H1 (cell line): Measurements from ENCODE around the gene HBB. TPM values are rescaled to one million over a fixed set of nuclear protein-coding genes. Genes with fewer than 3 reads are reported as not detected.

Experiments used
- CTCF ChIA-PET: fragments of 300-600 bp; sonication (Branson Sonifier 250); formaldehyde crosslinking; loops from one replicate; lab custom pipeline; 2021; ENCODE audit not compliant: partially characterized antibody; lab: Charles Lee
- POLR2A ChIA-PET: fragments of 300-600 bp; sonication (Branson Sonifier 250); formaldehyde crosslinking; loops from one replicate; lab custom pipeline; 2021; ENCODE audit warnings: inconsistent platforms; ENCODE audit not compliant: partially characterized antibody; lab: Charles Lee
- DNase-seq, 2 experiments: peaks; one replicate each; pipeline versions ENCODE4 v3.0.0 to v3.0.0-alpha.2; 2010 to 2022; ENCODE audit warnings: low spot score in 2 of 2, low read depth in 1 of 2, mixed read lengths in 1 of 2
- FAIRE-seq: peaks from 2 replicates; lab custom pipeline; 2011; peaks lifted over from hg19 to GRCh38; lab: Jason Lieb, UNC
- H2AFZ ChIP-seq: 2 replicates; pipeline ENCODE4 v1.8.1; 2012; ENCODE audit warnings: low read length, inconsistent platforms
- H2AK5ac ChIP-seq: 2 replicates; pipeline ENCODE4 v1.6.1; 2013; ENCODE audit warnings: low read depth, low read length
- H2BK120ac ChIP-seq: replicated peaks from 2 replicates; pipeline ENCODE3; 2013; ENCODE audit warnings: low read depth, low read length, inconsistent platforms
- H2BK12ac ChIP-seq: 2 replicates; pipeline ENCODE4 v1.6.1; 2013; ENCODE audit warnings: low read depth, low read length
- H2BK15ac ChIP-seq: 2 replicates; pipeline ENCODE4 v1.6.1; 2013; ENCODE audit warnings: low read length
- H2BK20ac ChIP-seq: 2 replicates; pipeline ENCODE4 v1.6.1; 2013; ENCODE audit warnings: low read length
- H2BK5ac ChIP-seq: 2 replicates; pipeline ENCODE4 v1.6.1; 2013; ENCODE audit warnings: low read depth, low read length
- H3K14ac ChIP-seq: 2 replicates; pipeline ENCODE4 v1.6.1; 2013; ENCODE audit warnings: inconsistent platforms; ENCODE audit not compliant: insufficient read length
- H3K18ac ChIP-seq: 2 replicates; pipeline ENCODE4 v1.6.1; 2013; ENCODE audit warnings: low read length; ENCODE audit errors: extremely low read depth
- H3K23ac ChIP-seq: 2 replicates; pipeline ENCODE4 v1.6.1; 2013; ENCODE audit warnings: inconsistent platforms; ENCODE audit not compliant: insufficient read length
- H3K23me2 ChIP-seq: 2 replicates; pipeline ENCODE4 v1.6.1; 2013; ENCODE audit warnings: low read depth, low read length
- H3K27ac ChIP-seq: 2 replicates; pipeline ENCODE4 v1.6.1; 2011; ENCODE audit warnings: low read depth, low read length, inconsistent platforms
- H3K27me3 ChIP-seq, 4 experiments: replicated peaks in 1 of 4; 1 replicate in 1 of 4; 2 replicates in 3 of 4; pipeline versions ENCODE4 v1.6.1 to v1.8.1; 2011 to 2013; ENCODE audit warnings: low read length in 3 of 4, mild to moderate bottlenecking in 3 of 4, inconsistent platforms in 2 of 4, mixed read lengths in 2 of 4, moderate library complexity in 1 of 4; ENCODE audit not compliant: control insufficient read depth in 3 of 4, insufficient read depth in 3 of 4; ENCODE audit errors: extremely low read depth in 1 of 4
- H3K36me3 ChIP-seq, 4 experiments: 2 replicates each; pipeline versions ENCODE4 v1.6.1 to v1.8.1; 2011 to 2013; ENCODE audit warnings: mild to moderate bottlenecking in 4 of 4, low read length in 3 of 4, moderate library complexity in 2 of 4, control low read depth in 1 of 4, inconsistent platforms in 1 of 4; ENCODE audit not compliant: insufficient read depth in 4 of 4, control insufficient read depth in 2 of 4
- H3K4ac ChIP-seq: replicated peaks from 2 replicates; pipeline ENCODE3; 2013; ENCODE audit warnings: low read length, low read depth, mixed read lengths, inconsistent platforms; ENCODE audit not compliant: insufficient read length
- H3K4me1 ChIP-seq, 4 experiments: replicated peaks in 1 of 4; 1 replicate in 1 of 4; 2 replicates in 3 of 4; pipeline versions ENCODE4 v1.6.1 to v1.8.1; 2011 to 2013; ENCODE audit warnings: low read length in 3 of 4, inconsistent platforms in 2 of 4, mixed read lengths in 1 of 4; ENCODE audit not compliant: insufficient read depth in 4 of 4, control insufficient read depth in 3 of 4
- H3K4me2 ChIP-seq, 2 experiments: 2 replicates each; pipeline versions ENCODE4 v1.6.1 to v1.8.1; 2011 to 2013; ENCODE audit warnings: low read depth in 2 of 2, low read length in 2 of 2, control low read depth in 1 of 2, inconsistent platforms in 1 of 2, mild to moderate bottlenecking in 1 of 2; ENCODE audit not compliant: insufficient read depth in 1 of 2
- H3K4me3 ChIP-seq, 4 experiments: fragments of 200-600, 300-600 bp in 1 of 4; sonication (generic), shearing (Covaris generic), sonication (Bioruptor Twin) in 1 of 4; 2 replicates each; pipeline versions ENCODE4 v1.5.1 to v1.8.1; 2011 to 2016; ENCODE audit warnings: low read length in 4 of 4, low read depth in 3 of 4, control low read depth in 2 of 4, inconsistent platforms in 2 of 4, mild to moderate bottlenecking in 2 of 4, mixed read lengths in 1 of 4, moderate library complexity in 1 of 4; ENCODE audit not compliant: insufficient read depth in 2 of 4; ENCODE audit errors: extremely low read depth in 1 of 4
- H3K56ac ChIP-seq: replicated peaks from 2 replicates; pipeline ENCODE3; 2013; ENCODE audit warnings: low read depth, mild to moderate bottlenecking, mixed read lengths, low read length, inconsistent platforms; ENCODE audit not compliant: insufficient read length
- H3K79me1 ChIP-seq: 2 replicates; pipeline ENCODE4 v1.6.1; 2013; ENCODE audit warnings: low read depth, low read length, control low read depth
- H3K79me2 ChIP-seq, 2 experiments: 2 replicates each; pipeline versions ENCODE4 v1.6.1 to v1.8.1; 2012 to 2013; ENCODE audit warnings: low read length in 2 of 2, mild to moderate bottlenecking in 2 of 2, inconsistent platforms in 1 of 2; ENCODE audit not compliant: insufficient read depth in 2 of 2, control insufficient read depth in 1 of 2
- H3K9ac ChIP-seq, 4 experiments: replicated peaks in 1 of 4; 1 replicate in 1 of 4; 2 replicates in 3 of 4; pipeline versions ENCODE4 v1.6.1 to v1.8.1; 2011 to 2013; ENCODE audit warnings: low read depth in 3 of 4, low read length in 3 of 4, control low read depth in 2 of 4, mild to moderate bottlenecking in 2 of 4, moderate library complexity in 2 of 4, inconsistent platforms in 1 of 4; ENCODE audit errors: extremely low read depth in 1 of 4
- H3K9me3 ChIP-seq, 2 experiments: 2 replicates each; pipeline versions ENCODE4 v1.6.1 to v1.8.1; 2012 to 2013; ENCODE audit warnings: mild to moderate bottlenecking in 2 of 2, moderate library complexity in 2 of 2, control low read depth in 1 of 2, inconsistent platforms in 1 of 2, low read depth in 1 of 2, low read length in 1 of 2, mixed read lengths in 1 of 2; ENCODE audit not compliant: insufficient read depth in 2 of 2
- H4K20me1 ChIP-seq, 2 experiments: replicated peaks in 1 of 2; 2 replicates each; pipeline versions ENCODE3 to v1.8.1; 2011 to 2013; ENCODE audit warnings: inconsistent platforms in 2 of 2, low read length in 2 of 2, mild to moderate bottlenecking in 1 of 2; ENCODE audit not compliant: insufficient read depth in 2 of 2, control insufficient read depth in 1 of 2
- H4K5ac ChIP-seq: 2 replicates; pipeline ENCODE4 v1.6.1; 2013; ENCODE audit warnings: low read length, low read depth, mixed read lengths, inconsistent platforms; ENCODE audit not compliant: insufficient read length
- H4K8ac ChIP-seq: 2 replicates; pipeline ENCODE4 v1.8.0; 2013; ENCODE audit warnings: mild to moderate bottlenecking, moderate library complexity, low read length, inconsistent platforms; ENCODE audit not compliant: insufficient read depth; ENCODE audit errors: extremely low read depth
- H4K91ac ChIP-seq: replicated peaks from 2 replicates; pipeline ENCODE3; 2013; ENCODE audit warnings: low read length, mixed read lengths, inconsistent platforms; ENCODE audit not compliant: insufficient read length
- CEBPB ChIP-seq: IDR thresholded peaks from 2 replicates; pipeline ENCODE4 v1.6.1; 2012; ENCODE audit warnings: low read depth, low read length
- CREB1 ChIP-seq: IDR thresholded peaks from 2 replicates; pipeline ENCODE4 v1.6.1; 2012; ENCODE audit warnings: inconsistent platforms
- KDM5A ChIP-seq: fragments of 200-600 bp; IDR thresholded peaks from 2 replicates; pipeline ENCODE4 v1.7.1; 2012; ENCODE audit warnings: mild to moderate bottlenecking, low read length, inconsistent platforms, mixed read lengths
- MAFK ChIP-seq: IDR thresholded peaks from 2 replicates; pipeline ENCODE4 v1.6.1; 2012; ENCODE audit warnings: low read depth, mild to moderate bottlenecking, improper control_type of control experiment, low read length
- PHF8 ChIP-seq: fragments of 200-600 bp; sonication (generic); conservative IDR thresholded peaks from 2 replicates; pipeline ENCODE4 v1.7.1; 2012; ENCODE audit warnings: low read depth, mild to moderate bottlenecking, inconsistent platforms, low read length, moderate library complexity
- RAD21 ChIP-seq, 2 experiments: IDR thresholded peaks in 1 of 2; conservative IDR thresholded peaks in 1 of 2; 2 replicates each; pipeline ENCODE4 v1.6.1; 2011; ENCODE audit warnings: low read depth in 2 of 2, low read length in 2 of 2, improper control_type of control experiment in 1 of 2, inconsistent platforms in 1 of 2, mild to moderate bottlenecking in 1 of 2, moderate library complexity in 1 of 2
- RFX5 ChIP-seq: IDR thresholded peaks from 2 replicates; pipeline ENCODE4 v1.6.1; 2011; ENCODE audit warnings: low read depth, low read length, improper control_type of control experiment, borderline replicate concordance
- RNF2 ChIP-seq: fragments of 200-900, 300-1000 bp; sonication (generic); IDR thresholded peaks from 2 replicates; pipeline ENCODE4 v1.7.1; 2016; ENCODE audit warnings: borderline replicate concordance, low read depth, mild to moderate bottlenecking, antibody characterized with exemption, low read length; ENCODE audit not compliant: poor library complexity, severe bottlenecking; ENCODE audit errors: missing control alignments
- SIX5 ChIP-seq: IDR thresholded peaks from 2 replicates; pipeline ENCODE4 v1.6.1; 2011; ENCODE audit warnings: mild to moderate bottlenecking, low read depth, low read length
- SUZ12 ChIP-seq: fragments of 200-600 bp; sonication (generic); IDR thresholded peaks from 2 replicates; pipeline ENCODE4 v1.6.1; 2012; ENCODE audit warnings: mild to moderate bottlenecking, inconsistent platforms, low read length, moderate library complexity, mixed read lengths
- TAF7 ChIP-seq: optimal IDR thresholded peaks from 2 replicates; pipeline ENCODE3; 2011; ENCODE audit warnings: low read depth, mild to moderate bottlenecking, inconsistent platforms, low read length, moderate library complexity, borderline replicate concordance
- TBP ChIP-seq: IDR thresholded peaks from 2 replicates; pipeline ENCODE4 v1.6.1; 2011; ENCODE audit warnings: low read depth, low read length, improper control_type of control experiment
- TCF12 ChIP-seq: IDR thresholded peaks from 2 replicates; pipeline ENCODE4 v1.6.1; 2011; ENCODE audit warnings: low read depth, mild to moderate bottlenecking, low read length
- ZNF274 ChIP-seq: IDR thresholded peaks from 2 replicates; pipeline ENCODE4 v1.7.0; 2012; ENCODE audit warnings: low read length, borderline replicate concordance; ENCODE audit errors: extremely low read depth
- WGBS, 2 experiments: shearing (Covaris generic) in 1 of 2; methylation state at CpG; one replicate each; pipeline versions ENCODE4 v1.1.6 to v1.1.7; 2013 to 2015; ENCODE audit warnings: low lambda C conversion rate in 2 of 2, mixed read lengths in 2 of 2, inconsistent platforms in 1 of 2, low coverage in 1 of 2, missing lambda C conversion rate in 1 of 2; ENCODE audit not compliant: insufficient replicate concordance in 2 of 2, insufficient coverage in 1 of 2, insufficient read length in 1 of 2; ENCODE audit errors: extremely low coverage in 1 of 2, missing lambda C conversion rate in 1 of 2; 5-methylcytosine and 5-hydroxymethylcytosine counted together
- polyA plus RNA-seq, 7 experiments: library from polyadenylated mRNA; depleted of rRNA in 3 of 7; stranded (reverse) in 5 of 7; unstranded in 2 of 7; fragments of >200 nt in 5 of 7; fragments of 200-250 nt in 2 of 7; gene quantifications; 1 replicate in 5 of 7; 2 replicates in 1 of 7; 4 replicates in 1 of 7; pipeline versions ENCODE4 v1.2.1 to v1.2.3, GENCODE V29; 2011 to 2013; ENCODE audit warnings: missing spikeins in 2 of 7, mixed read lengths in 2 of 7
- total RNA-seq: library from RNA; stranded (reverse); fragmentation: NEBNext Ultra II Directional; extraction: Animal tissue kit (Norgen Biotek cat#: 25700); gene quantifications from 2 replicates; pipeline ENCODE4 v1.2.1, GENCODE V29; 2021

Gene HBB
- total and polyA plus RNA-seq, 2 of the 8 experiments (the other 6 are each of a cell fraction or from before 2014, with no cell fraction given) = not detected

DNA sequence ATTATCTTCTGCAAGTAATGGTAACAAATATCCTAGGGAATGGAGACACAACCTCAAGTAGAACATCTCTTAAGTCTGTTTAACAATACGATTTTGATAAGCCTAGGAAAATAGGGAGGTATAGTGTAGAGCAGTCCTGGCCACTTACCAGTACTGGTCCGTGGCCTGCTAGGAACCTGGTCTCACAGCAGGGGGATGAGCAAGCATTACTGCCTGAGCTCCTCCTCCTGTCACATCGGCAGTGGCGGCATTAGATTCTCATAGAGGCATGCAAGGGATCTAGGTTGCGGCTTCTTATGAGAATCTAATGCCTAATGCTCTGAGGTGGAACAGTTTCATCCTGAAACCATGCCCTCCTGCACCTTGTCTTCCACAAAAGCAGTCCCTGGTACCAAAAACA, 30.8 kb downstream of the HBB start:
- H2AFZ ChIP-seq = no peak overlapping the region
- CTCF ChIA-PET = no interaction called here
- H3K9me3 ChIP-seq = peaks cover 0 to 3% of the 10 kb centered on the region in 2 experiments; a peak in 1 of 4 replicates
- no peak overlapping the region for H3K4ac ChIP-seq
- no peak overlapping the region for H3K23ac ChIP-seq
- H4K5ac ChIP-seq = no peak overlapping the region
- H2BK120ac ChIP-seq = no peak overlapping the region
- H3K14ac ChIP-seq = no peak overlapping the region
- H3K79me2 ChIP-seq = no peaks in the 10 kb centered on the region
- no peak overlapping the region for H2BK5ac ChIP-seq
- H3K4me1 ChIP-seq = peaks cover 0 to 3% (median 0%) of the 10 kb centered on the region in 4 experiments; a peak in 1 of 7 replicates
- H3K18ac ChIP-seq = no peak overlapping the region
- no peak overlapping the region for H3K4me2 ChIP-seq
- no peak overlapping the region for H3K4me3 ChIP-seq
- TF ChIP-seq SUZ12 (no peak), KDM5A (no peak), RFX5 (no peak), MAFK (no peak), ZNF274 (no peak), TAF7 (no peak), CEBPB (no peak), TBP (no peak), RNF2 (no peak), TCF12 (no peak), PHF8 (no peak), RAD21 (IDR thresholded peaks at IDR 0.05 in 1 of 2, conservative IDR thresholded peaks at IDR 0.05 in 1 of 2; ENCODE audit: low read depth in 2 of 2, low read length in 2 of 2) (no peak), SIX5 (no peak), CREB1 (no peak)
- H3K27me3 ChIP-seq = no peaks in the 10 kb centered on the region
- no peak overlapping the region for H3K56ac ChIP-seq
- FAIRE-seq = no peak
- no peak overlapping the region for H2BK20ac ChIP-seq
- H4K91ac ChIP-seq = no peak overlapping the region
- no peak for DNase-seq
- no peak overlapping the region for H2BK12ac ChIP-seq
- 83% methylated on average over 5 of the region's 5 CpGs; no CpG with 5 or more reads in 1 of the 2 experiments for WGBS, 2 experiments
- no peaks in the 10 kb centered on the region for H3K79me1 ChIP-seq
- no peaks in the 10 kb centered on the region for H4K20me1 ChIP-seq
- POLR2A ChIA-PET = no interaction called here
- no peak overlapping the region for H3K27ac ChIP-seq
- no peak overlapping the region for H3K9ac ChIP-seq
- H3K23me2 ChIP-seq = no peaks in the 10 kb centered on the region
- no peak overlapping the region for H4K8ac ChIP-seq
- no peaks in the 10 kb centered on the region for H3K36me3 ChIP-seq
- H2AK5ac ChIP-seq = no peak overlapping the region
- H2BK15ac ChIP-seq = no peak overlapping the region
